RWPE1 (cell line): ENCODE measurements around the gene HES1.

ENCODE experiments used
- CTCF ChIA-PET: fragments of 350-600 bp; sonication (Branson Sonifier 250); formaldehyde crosslinking; extraction: SDS; loops from one replicate; lab custom pipeline; 2021; lab: Yijun Ruan, JAX
- POLR2A ChIA-PET: fragments of 400-600 bp; formaldehyde crosslinking; extraction: SDS; loops from one replicate; lab custom pipeline; 2020; ENCODE audit warnings: antibody characterized with exemption; ENCODE audit not compliant: low non-redundant PET; lab: Yijun Ruan, JAX
- DNase-seq: peaks from one replicate; pipeline ENCODE4 v3.0.0; 2012; ENCODE audit warnings: low spot score
- H3K27ac ChIP-seq: fragments of 450-650 bp; 2 replicates; pipeline ENCODE4 v1.5.1; 2017
- TF ChIP-seq, protein P1 (sequence below): fragments of 450-650 bp; conservative IDR thresholded peaks from 2 replicates; pipeline ENCODE4 v1.5.1; 2017; ENCODE audit warnings: low read depth, mild to moderate bottlenecking

The HES1 gene

GRCh38 chr3:194102436-194102835, 33.5 kb upstream of the HES1 start:
- no peak overlapping the region for H3K27ac ChIP-seq
- no peak for DNase-seq
- ChIA-PET CTCF (no interaction called here), POLR2A (no interaction called here)
- TF ChIP-seq, protein P1, sequence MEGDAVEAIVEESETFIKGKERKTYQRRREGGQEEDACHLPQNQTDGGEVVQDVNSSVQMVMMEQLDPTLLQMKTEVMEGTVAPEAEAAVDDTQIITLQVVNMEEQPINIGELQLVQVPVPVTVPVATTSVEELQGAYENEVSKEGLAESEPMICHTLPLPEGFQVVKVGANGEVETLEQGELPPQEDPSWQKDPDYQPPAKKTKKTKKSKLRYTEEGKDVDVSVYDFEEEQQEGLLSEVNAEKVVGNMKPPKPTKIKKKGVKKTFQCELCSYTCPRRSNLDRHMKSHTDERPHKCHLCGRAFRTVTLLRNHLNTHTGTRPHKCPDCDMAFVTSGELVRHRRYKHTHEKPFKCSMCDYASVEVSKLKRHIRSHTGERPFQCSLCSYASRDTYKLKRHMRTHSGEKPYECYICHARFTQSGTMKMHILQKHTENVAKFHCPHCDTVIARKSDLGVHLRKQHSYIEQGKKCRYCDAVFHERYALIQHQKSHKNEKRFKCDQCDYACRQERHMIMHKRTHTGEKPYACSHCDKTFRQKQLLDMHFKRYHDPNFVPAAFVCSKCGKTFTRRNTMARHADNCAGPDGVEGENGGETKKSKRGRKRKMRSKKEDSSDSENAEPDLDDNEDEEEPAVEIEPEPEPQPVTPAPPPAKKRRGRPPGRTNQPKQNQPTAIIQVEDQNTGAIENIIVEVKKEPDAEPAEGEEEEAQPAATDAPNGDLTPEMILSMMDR = no peak

DNA sequence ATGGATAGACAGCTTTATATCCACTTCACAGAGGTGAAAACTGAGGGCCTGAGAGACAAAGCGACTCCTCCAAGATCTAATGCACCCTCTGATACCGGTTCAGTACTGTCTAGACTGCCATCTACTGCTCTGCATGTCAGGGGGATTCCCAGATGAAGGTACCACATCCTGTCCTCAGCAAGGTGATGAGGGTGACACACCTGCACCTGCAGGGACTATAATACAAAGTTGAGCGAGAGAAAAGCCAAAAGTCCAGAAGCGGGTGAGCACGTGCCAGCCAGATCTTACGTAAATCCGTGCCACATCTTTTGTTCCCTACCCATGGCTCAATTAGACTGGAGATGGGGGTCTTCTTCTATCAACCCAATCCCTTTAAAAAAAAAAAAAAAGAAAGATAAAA, 32.4 kb upstream of the HES1 start:
- ChIA-PET CTCF (interaction anchor here (0.6 kb wide), 1 partner anchor 33 kb away, joined by 3 read pairs; no protein-coding TSS in a partner anchor), POLR2A (no interaction called here)
- H3K27ac ChIP-seq = no peak overlapping the region
- no peak for DNase-seq
- TF ChIP-seq, protein P1 = no peak

DNA sequence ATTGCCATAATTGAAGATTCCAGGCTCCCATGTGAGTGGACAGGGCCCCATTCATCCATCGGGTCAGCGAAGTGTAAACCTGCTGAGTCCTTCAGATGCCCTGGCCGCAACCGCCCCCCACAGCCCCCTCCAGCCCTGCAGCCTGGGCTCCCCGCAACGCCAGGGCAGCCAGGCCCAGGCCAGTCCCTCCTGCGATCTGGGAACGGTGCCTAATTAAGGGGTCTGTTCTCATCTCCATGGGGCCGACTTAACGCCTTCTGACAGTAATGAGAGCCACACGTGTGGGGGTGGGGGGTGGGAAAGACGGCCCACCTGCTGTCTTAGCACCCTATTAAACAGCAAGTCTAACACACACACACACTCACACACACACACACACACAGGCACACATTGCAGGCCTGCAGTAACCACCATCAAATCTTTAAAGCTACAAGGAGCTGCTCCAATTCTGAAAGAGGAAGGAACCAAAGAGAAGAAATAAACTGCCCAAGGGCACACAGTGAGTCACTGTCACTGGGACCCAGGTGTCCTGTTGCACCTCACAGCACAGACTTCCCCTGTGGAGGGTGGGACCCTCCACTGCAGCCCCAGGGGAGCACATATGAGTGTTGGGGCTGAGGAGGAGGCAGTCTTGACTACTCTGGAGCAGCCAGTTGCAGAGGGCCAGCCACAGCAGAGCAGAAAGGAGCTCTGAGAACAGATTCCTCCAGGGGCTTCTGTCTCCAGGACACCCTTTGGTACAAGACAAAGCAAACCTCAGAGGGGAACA, 31.8 kb upstream of the HES1 start:
- ChIA-PET POLR2A (interaction anchor here (0.6 kb wide), 1 partner anchor 9 kb away, joined by 8 read pairs; no protein-coding TSS in a partner anchor), CTCF (interaction anchor here (0.6 to 0.7 kb wide), 2 partner anchors 34 to 154 kb away, joined by 3 to 5 read pairs; no protein-coding TSS in a partner anchor)
- no peak overlapping the region for H3K27ac ChIP-seq
- TF ChIP-seq, protein P1 = no peak
- DNase-seq = no peak

- ChIA-PET CTCF (interaction anchor here (0.5 kb wide), 1 partner anchor 440 kb away, joined by 3 read pairs; no protein-coding TSS in a partner anchor), POLR2A (no interaction called here)
- TF ChIP-seq, protein P1 = no peak
- no peak for DNase-seq
- no peak overlapping the region for H3K27ac ChIP-seq
These were observed 30.7 kb upstream of the HES1 start for GRCh38 chr3:194105292-194105691.

DNA sequence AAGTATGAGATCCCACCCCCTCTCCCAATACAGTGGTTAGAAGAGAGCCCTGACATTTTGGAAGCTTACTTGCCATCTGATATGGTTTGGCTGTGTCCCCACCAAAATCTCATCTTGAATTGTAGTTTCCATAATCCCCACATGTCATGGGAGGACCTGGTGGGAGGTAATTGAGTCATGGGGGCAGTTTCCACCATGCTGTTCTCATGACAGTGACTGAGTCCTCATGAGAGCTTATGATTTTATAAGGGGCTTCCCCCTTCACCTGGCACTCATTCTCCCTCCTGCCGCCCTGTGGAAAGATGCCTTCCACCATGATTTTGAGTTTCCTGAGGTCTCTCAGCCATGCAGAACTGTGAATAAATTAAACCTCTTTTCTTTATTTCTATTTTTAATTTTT, 28.8 kb upstream of the HES1 start:
- CTCF ChIA-PET = no interaction called here
- DNase-seq = no peak
- H3K27ac ChIP-seq = no peak overlapping the region
- TF ChIP-seq, protein P1 = no peak
- POLR2A ChIA-PET = no interaction called here

DNA sequence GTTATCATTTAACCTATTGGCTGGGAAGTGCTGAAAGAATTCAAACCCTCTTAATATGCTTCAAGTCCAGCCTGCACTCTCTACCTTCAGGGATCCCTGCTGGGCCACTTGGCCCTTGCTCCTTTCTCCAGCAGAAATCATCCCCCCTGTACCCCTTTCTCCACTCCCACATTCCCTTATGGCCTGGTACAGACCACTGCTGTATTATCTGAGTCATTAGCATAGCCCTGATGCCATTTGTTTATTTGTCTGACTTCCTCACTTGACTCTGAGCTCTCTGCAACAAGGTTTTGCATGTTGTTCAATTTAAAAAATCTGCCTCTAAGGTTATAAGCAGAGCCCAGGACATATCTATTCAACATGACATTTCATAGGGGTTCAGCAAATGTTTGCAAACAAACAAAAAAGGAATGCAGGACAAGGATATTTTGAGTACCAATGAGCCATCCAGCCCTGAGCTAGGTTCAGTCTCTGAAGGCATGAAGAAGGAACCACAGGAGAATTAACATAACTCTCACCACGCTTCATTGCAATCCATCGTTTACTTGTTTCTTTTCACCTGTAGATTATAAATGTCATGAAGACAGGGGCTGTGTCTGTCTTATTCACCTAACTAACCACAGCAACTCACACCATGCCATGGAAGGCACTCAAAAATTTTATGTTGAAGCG, 26.6 kb upstream of the HES1 start:
- POLR2A ChIA-PET = no interaction called here
- CTCF ChIA-PET = interaction anchor here (0.6 kb wide), 1 partner anchor 97 kb away, joined by 3 read pairs; no protein-coding TSS in a partner anchor

More for the DNA sequence above, 26.6 kb upstream of the HES1 start:
- TF ChIP-seq, protein P1 = no peak
- no peak overlapping the region for H3K27ac ChIP-seq
- no peak for DNase-seq
